HepG2 (cell line): ENCODE data around the gene IL10RA. TPM values are rescaled to one million over a fixed set of nuclear protein-coding genes. Genes with fewer than 3 reads are reported as not detected.

Experiments
- ATAC-seq: fragments of 200-7000 bp; cut with Tn5 transposase; 3 replicates; pipeline ENCODE4 v1.9.1; 2020; ENCODE audit warnings: mild to moderate bottlenecking, moderate library complexity
- BruUV-seq: library from RNA; stranded (reverse); fragments of 400-500 nt; replicated peaks from 2 replicates; lab custom pipeline; 2021; lab: Mats Ljungman, UMichigan
- CTCF ChIA-PET: fragments of 300-600 bp; formaldehyde crosslinking; extraction: SDS; loops from one replicate; lab custom pipeline; 2021; ENCODE audit warnings: low total read pairs, inconsistent platforms, low intra/inter-chr PET ratio; lab: Yijun Ruan, JAX
- POLR2A ChIA-PET: fragments of 350-600 bp; sonication (Branson Sonifier 250); formaldehyde crosslinking; loops from one replicate; lab custom pipeline; 2020; ENCODE audit warnings: antibody characterized with exemption, inconsistent platforms; lab: Yijun Ruan, JAX
- DNase-seq: peaks from one replicate; pipeline ENCODE4 v3.0.0-alpha.2; 2015; ENCODE audit warnings: low spot score
- FAIRE-seq: peaks from 3 replicates; lab custom pipeline; 2011; peaks lifted over from hg19 to GRCh38; lab: Jason Lieb, UNC
- H2AFZ ChIP-seq: one replicate; pipeline ENCODE4 v1.6.1; 2011; ENCODE audit warnings: low read length, inconsistent platforms
- H3K27ac ChIP-seq: fragments of 300-600 bp; 3 replicates; pipeline ENCODE4 v1.8.0; 2011; ENCODE audit warnings: mixed run types, mild to moderate bottlenecking, mixed read lengths, low read length, inconsistent platforms; ENCODE audit not compliant: insufficient read depth; ENCODE audit errors: extremely low read length
- H3K27me3 ChIP-seq, 2 experiments: fragments of 200-600 bp in 1 of 2; 2 replicates in 1 of 2; 3 replicates in 1 of 2; pipeline versions ENCODE4 v1.6.0 to v1.8.0; 2011; ENCODE audit warnings: low read length in 2 of 2, mild to moderate bottlenecking in 2 of 2, moderate library complexity in 2 of 2, inconsistent platforms in 1 of 2; ENCODE audit not compliant: insufficient read depth in 2 of 2, control insufficient read depth in 1 of 2
- H3K36me3 ChIP-seq, 2 experiments: fragments of 200-600 bp in 1 of 2; replicated peaks in 1 of 2; 2 replicates in 1 of 2; 3 replicates in 1 of 2; pipeline versions ENCODE4 v1.5.1 to v1.8.0; 2011; ENCODE audit warnings: low read length in 2 of 2, inconsistent platforms in 1 of 2; ENCODE audit not compliant: insufficient read depth in 2 of 2, control insufficient read depth in 1 of 2
- H3K4me1 ChIP-seq: 2 replicates; pipeline ENCODE4 v1.5.1; 2012; ENCODE audit warnings: low read length, inconsistent platforms; ENCODE audit not compliant: insufficient read depth
- H3K4me2 ChIP-seq: 2 replicates; pipeline ENCODE4 v1.6.0; 2011; ENCODE audit warnings: low read depth, low read length, inconsistent platforms
- H3K4me3 ChIP-seq, 3 experiments: fragments of 200-600 bp in 1 of 3; sonication (generic), shearing (Covaris generic) in 1 of 3; replicated peaks in 1 of 3; 2 replicates each; pipeline ENCODE4 v1.5.1; 2011 to 2016; ENCODE audit warnings: low read length in 3 of 3, inconsistent platforms in 2 of 3, low read depth in 2 of 3, mild to moderate bottlenecking in 2 of 3, control low read depth in 1 of 3, mixed read lengths in 1 of 3; ENCODE audit not compliant: insufficient read depth in 1 of 3
- H3K79me2 ChIP-seq: one replicate; pipeline ENCODE4 v1.6.1; 2011; ENCODE audit warnings: low read length, inconsistent platforms; ENCODE audit not compliant: insufficient read depth
- H3K9ac ChIP-seq: 2 replicates; pipeline ENCODE4 v1.6.0; 2011; ENCODE audit warnings: mild to moderate bottlenecking, low read depth, low read length, inconsistent platforms; ENCODE audit not compliant: insufficient read depth
- H3K9me3 ChIP-seq: 2 replicates; pipeline ENCODE4 v1.5.1; 2012; ENCODE audit warnings: mild to moderate bottlenecking, low read length
- H4K20me1 ChIP-seq: 2 replicates; pipeline ENCODE4 v1.6.0; 2011; ENCODE audit warnings: inconsistent platforms, mild to moderate bottlenecking, low read length, moderate library complexity; ENCODE audit not compliant: insufficient read depth
- BRCA1 ChIP-seq: sonication (generic); formaldehyde crosslinking; IDR thresholded peaks from 2 replicates; pipeline ENCODE4 v1.4.0; 2020; ENCODE audit warnings: missing genetic modification reagents
- CERS6 ChIP-seq: sonication (generic); formaldehyde crosslinking; IDR thresholded peaks from 2 replicates; pipeline ENCODE4 v1.5.0; 2020; ENCODE audit warnings: missing genetic modification reagents
- GABPA ChIP-seq, 2 experiments: IDR thresholded peaks; 2 replicates each; pipeline ENCODE4 v1.6.1; 2011 to 2016; ENCODE audit warnings: low read depth in 2 of 2, low read length in 1 of 2, missing biosample characterization in 1 of 2, missing genetic modification characterization in 1 of 2
- HIC2 ChIP-seq: sonication (generic); formaldehyde crosslinking; IDR thresholded peaks from 2 replicates; pipeline ENCODE4 v1.9.0; 2022; ENCODE audit warnings: low read depth, missing genetic modification reagents
- KLF15 ChIP-seq: sonication (generic); formaldehyde crosslinking; IDR thresholded peaks from 2 replicates; pipeline ENCODE4 v1.8.1; 2023; ENCODE audit warnings: borderline replicate concordance, mild to moderate bottlenecking, inconsistent platforms, missing genetic modification reagents, mixed read lengths
- NR1H2 ChIP-seq: sonication (generic); formaldehyde crosslinking; IDR thresholded peaks from 2 replicates; pipeline ENCODE4 v1.8.1; 2022; ENCODE audit warnings: low read depth, missing genetic modification reagents, borderline replicate concordance
- NRL ChIP-seq: sonication (generic); formaldehyde crosslinking; IDR thresholded peaks from 2 replicates; pipeline ENCODE4 v1.5.0; 2020; ENCODE audit warnings: missing genetic modification reagents, mild to moderate bottlenecking, moderate library complexity, borderline replicate concordance
- SMAD1 ChIP-seq: sonication (generic); formaldehyde crosslinking; IDR thresholded peaks from 2 replicates; pipeline ENCODE4 v1.4.0; 2020; ENCODE audit warnings: missing genetic modification reagents, low read depth, mild to moderate bottlenecking, borderline replicate concordance
- TRIM22 ChIP-seq: fragments of 450-650 bp; IDR thresholded peaks from 2 replicates; pipeline ENCODE4 v1.6.1; 2017
- ZEB1 ChIP-seq: IDR thresholded peaks from 2 replicates; pipeline ENCODE4 v1.6.1; 2012; ENCODE audit warnings: mild to moderate bottlenecking, low read depth, inconsistent platforms; ENCODE audit not compliant: insufficient replicate concordance
- ZNF414 ChIP-seq: sonication (generic); formaldehyde crosslinking; IDR thresholded peaks from 2 replicates; pipeline ENCODE4 v1.5.0; 2020; ENCODE audit warnings: missing genetic modification reagents
- ZNF501 ChIP-seq: sonication (generic); formaldehyde crosslinking; IDR thresholded peaks from 2 replicates; pipeline ENCODE4 v1.5.1; 2020; ENCODE audit warnings: mild to moderate bottlenecking, moderate library complexity, missing genetic modification reagents
- ZNF550 ChIP-seq: sonication (generic); formaldehyde crosslinking; IDR thresholded peaks from 2 replicates; pipeline ENCODE4 v1.4.0; 2020; ENCODE audit warnings: mild to moderate bottlenecking, missing genetic modification reagents, borderline replicate concordance
- ZNF605 ChIP-seq: sonication (generic); formaldehyde crosslinking; IDR thresholded peaks from 2 replicates; pipeline ENCODE4 v1.8.0; 2022; ENCODE audit warnings: mild to moderate bottlenecking, missing genetic modification reagents
- ZNF639 ChIP-seq: conservative IDR thresholded peaks from 2 replicates; pipeline ENCODE4 v1.6.1; 2018; ENCODE audit warnings: missing genetic modification reagents
- ZNF704 ChIP-seq: sonication (generic); formaldehyde crosslinking; IDR thresholded peaks from 2 replicates; pipeline ENCODE4 v1.8.1; 2023; ENCODE audit warnings: mild to moderate bottlenecking, inconsistent platforms, moderate library complexity, missing genetic modification reagents, borderline replicate concordance
- WGBS: methylation state at CpG from one replicate; pipeline ENCODE4 v1.1.6; 2017; ENCODE audit warnings: low lambda C conversion rate; 5-methylcytosine and 5-hydroxymethylcytosine counted together
- in situ Hi-C: cut with HindIII; loops from 2 replicates; pipeline ENCODE4 v1.10.0; 2017; ENCODE audit warnings: low pct_unique_long_range_greater_than_20kb; ENCODE audit not compliant: extremely low pct_ligation_motif_present
- intact Hi-C: fragments of 100-400 bp; cut with micrococcal nuclease; formaldehyde crosslinking; loops from one replicate; pipeline ENCODE4 v1.10.0; 2022; ENCODE audit not compliant: unreplicated experiment
- polyA plus RNA-seq, 8 experiments: library from polyadenylated mRNA; depleted of rRNA in 3 of 8; stranded (reverse) in 7 of 8; unstranded in 1 of 8; fragments of >200 nt; fragmentation: Illumina TruSeq in 4 of 8; extraction: Trizol in 4 of 8; gene quantifications; 2 replicates each; pipeline versions ENCODE4 v1.2.1 to v1.2.3, GENCODE V29; 2011 to 2016; ENCODE audit warnings: low read depth in 4 of 8, missing spikeins in 1 of 8, mixed read lengths in 1 of 8; ENCODE audit not compliant: insufficient read depth in 1 of 8
- total RNA-seq, 5 experiments: library from RNA; depleted of rRNA; stranded (reverse); fragments of >200 nt; fragmentation: Illumina TruSeq; extraction: Trizol; gene quantifications; 2 replicates each; pipeline ENCODE4 v1.2.3, GENCODE V29; 2016; ENCODE audit warnings: low read depth in 1 of 5

The IL10RA gene
- total and polyA plus RNA-seq, 2 of the 13 experiments (the other 11 are each of a cell fraction or from before 2014, with no cell fraction given), result not detected

- TF ChIP-seq ZNF704 (CRISPR knock-in tag), result no peak
- TF ChIP-seq CERS6, result no peak
- TF ChIP-seq ZNF605 (CRISPR knock-in tag), result no peak
- no peak for TF ChIP-seq NR1H2 (CRISPR knock-in tag)
- no peak for TF ChIP-seq NRL (CRISPR knock-in tag)
- no peak for TF ChIP-seq KLF15
- TF ChIP-seq TRIM22, result no peak
- no peak for TF ChIP-seq ZNF639
Observed at GRCh38 chr11:117980720-117981119, 5.5 kb upstream of the IL10RA start (continued).

- ChIA-PET CTCF (no interaction called here), POLR2A (no interaction called here)
- in situ Hi-C loops (no loop called here), intact Hi-C loops (no loop called here)
- WGBS, result 0% methylated on average over 1 of the region's 3 CpGs
- no peak overlapping the region for H3K4me3 ChIP-seq
- H3K27ac ChIP-seq, result no peak overlapping the region
- H2AFZ ChIP-seq, result no peak overlapping the region
- H3K4me2 ChIP-seq, result no peak overlapping the region
- peaks cover 17% of the 10 kb centered on the region for H3K4me1 ChIP-seq
- H3K36me3 ChIP-seq, result no peaks in the 10 kb centered on the region
- TF ChIP-seq HIC2 (CRISPR knock-in tag), result no peak
- no peak for TF ChIP-seq ZNF550 (CRISPR knock-in tag)
- TF ChIP-seq BRCA1 (CRISPR knock-in tag), result no peak
- no peak for TF ChIP-seq ZEB1
- TF ChIP-seq ZNF501 (CRISPR knock-in tag), result no peak
- TF ChIP-seq GABPA (IDR thresholded peaks at IDR 0.05; ENCODE audit: low read depth, low read length), result no peak
- TF ChIP-seq GABPA (CRISPR knock-in tag; IDR thresholded peaks at IDR 0.05; ENCODE audit: low read depth), result no peak
- no peak for TF ChIP-seq ZNF414 (CRISPR knock-in tag)
- TF ChIP-seq SMAD1 (CRISPR knock-in tag), result no peak
- no peaks in the 10 kb centered on the region for H3K79me2 ChIP-seq
- H3K9ac ChIP-seq, result no peak overlapping the region
- no TSS peak for BruUV-seq
- DNase-seq (no peak), ATAC-seq (no peak), FAIRE-seq (no peak)
- peaks cover 13 to 65% of the 10 kb centered on the region in 2 experiments for H3K27me3 ChIP-seq
- H4K20me1 ChIP-seq, result no peaks in the 10 kb centered on the region
- H3K9me3 ChIP-seq, result no peaks in the 10 kb centered on the region
Observed at GRCh38 chr11:117983163-117983475, 3.1 kb upstream of the IL10RA start.
